H1 (cell line): ENCODE measurements around the gene ZNRF2.

Experiments used
- CREB1 ChIP-seq: IDR thresholded peaks from 2 replicates; pipeline ENCODE4 v1.6.1; 2012; ENCODE audit warnings: inconsistent platforms
- CTCF ChIP-seq, 3 experiments: IDR thresholded peaks; 1 replicate in 2 of 3; 2 replicates in 1 of 3; pipeline versions ENCODE4 v1.5.1 to v1.6.1; 2011; ENCODE audit warnings: low read length in 3 of 3, mild to moderate bottlenecking in 3 of 3, inconsistent platforms in 2 of 3, low read depth in 1 of 3, moderate library complexity in 1 of 3; ENCODE audit not compliant: insufficient read depth in 1 of 3; ENCODE audit errors: control extremely low read depth in 1 of 3
- EGR1 ChIP-seq: IDR thresholded peaks from 2 replicates; pipeline ENCODE4 v1.6.1; 2011; ENCODE audit warnings: low read depth, low read length, borderline replicate concordance
- EZH2 ChIP-seq: fragments of 200-600 bp; sonication (generic); IDR thresholded peaks from 2 replicates; pipeline ENCODE4 v1.7.1; 2012; ENCODE audit warnings: low read depth, mild to moderate bottlenecking, moderate library complexity, low read length, inconsistent platforms; ENCODE audit not compliant: severe bottlenecking
- JUN ChIP-seq: IDR thresholded peaks from 2 replicates; pipeline ENCODE4 v1.6.1; 2011; ENCODE audit warnings: low read depth, mild to moderate bottlenecking, improper control_type of control experiment, low read length
- KDM1A ChIP-seq: fragments of 200-600, 300-600 bp; sonication (generic); IDR thresholded peaks from 2 replicates; pipeline ENCODE4 v1.7.1; 2016; ENCODE audit warnings: mild to moderate bottlenecking, low read length, borderline replicate concordance
- MAFK ChIP-seq: IDR thresholded peaks from 2 replicates; pipeline ENCODE4 v1.6.1; 2012; ENCODE audit warnings: low read depth, mild to moderate bottlenecking, improper control_type of control experiment, low read length
- MAX ChIP-seq: IDR thresholded peaks from 2 replicates; pipeline ENCODE4 v1.6.1; 2012; ENCODE audit warnings: inconsistent platforms
- RXRA ChIP-seq: IDR thresholded peaks from 2 replicates; pipeline ENCODE4 v1.6.1; 2011; ENCODE audit warnings: low read depth, mild to moderate bottlenecking, low read length, moderate library complexity; ENCODE audit not compliant: insufficient read depth
- SRF ChIP-seq: IDR thresholded peaks from 2 replicates; pipeline ENCODE4 v1.6.1; 2011; ENCODE audit warnings: mild to moderate bottlenecking, low read depth, low read length, moderate library complexity
- TAF7 ChIP-seq: optimal IDR thresholded peaks from 2 replicates; pipeline ENCODE3; 2011; ENCODE audit warnings: low read depth, mild to moderate bottlenecking, inconsistent platforms, low read length, moderate library complexity, borderline replicate concordance
- USF2 ChIP-seq: IDR thresholded peaks from 2 replicates; pipeline ENCODE4 v1.6.1; 2011; ENCODE audit warnings: low read length, improper control_type of control experiment

GRCh38 chr7:30382607-30383006 is 98.2 kb downstream of the ZNRF2 start:
- no peak for TF ChIP-seq CTCF (IDR thresholded peaks at IDR 0.05; ENCODE audit: control extremely low read depth in 1 of 3, insufficient read depth in 1 of 3, low read depth in 1 of 3, low read length in 3 of 3)
- TF ChIP-seq KDM1A, result no peak
- TF ChIP-seq EGR1, result no peak
- no peak for TF ChIP-seq MAFK
- no peak for TF ChIP-seq SRF
- no peak for TF ChIP-seq TAF7
- no peak for TF ChIP-seq MAX
- TF ChIP-seq USF2, result no peak
- TF ChIP-seq EZH2, result no peak
- TF ChIP-seq CREB1, result no peak
- no peak for TF ChIP-seq JUN
- TF ChIP-seq RXRA, result no peak
